ENCODE results near the gene SH3RF3.

The SH3RF3 gene

GRCh38 chr2:109463236-109463635, 334.2 kb downstream of the SH3RF3 start:
- no peak for DNase-seq (ENCODE audit: low read depth in 2 of 2, low spot score in 1 of 2)

- no peak for DNase-seq (ENCODE audit: low read depth in 2 of 2, low spot score in 1 of 2)
Observed at GRCh38 chr2:109463891-109464290, 334.9 kb downstream of the SH3RF3 start.

- DNase-seq (ENCODE audit: low read depth in 2 of 2, low spot score in 1 of 2), result no peak
Observed at GRCh38 chr2:109466674-109467575, 337.9 kb downstream of the SH3RF3 start.

GRCh38 chr2:109467701-109468100, 338.7 kb downstream of the SH3RF3 start:
- no peak for DNase-seq (ENCODE audit: low read depth in 2 of 2, low spot score in 1 of 2)

- DNase-seq (ENCODE audit: low read depth in 2 of 2, low spot score in 1 of 2), result no peak
Observed at GRCh38 chr2:109468893-109469292, 339.9 kb downstream of the SH3RF3 start.

GRCh38 chr2:109471658-109472057, 342.7 kb downstream of the SH3RF3 start:
- no peak for DNase-seq (ENCODE audit: low read depth in 2 of 2, low spot score in 1 of 2)

- no peak for DNase-seq (ENCODE audit: low read depth in 2 of 2, low spot score in 1 of 2)
Observed at GRCh38 chr2:109472331-109472959, 343.4 kb downstream of the SH3RF3 start.

- no peak for DNase-seq (ENCODE audit: low read depth in 2 of 2, low spot score in 1 of 2)
Observed at GRCh38 chr2:109472974-109473373, 344.0 kb downstream of the SH3RF3 start.

- DNase-seq (ENCODE audit: low read depth in 2 of 2, low spot score in 1 of 2), result no peak
Observed at GRCh38 chr2:109473616-109474318, 344.8 kb downstream of the SH3RF3 start.

- DNase-seq (ENCODE audit: low read depth in 2 of 2, low spot score in 1 of 2), result no peak
Observed at GRCh38 chr2:109474319-109474825, 345.4 kb downstream of the SH3RF3 start.

GRCh38 chr2:109475531-109476210, 346.7 kb downstream of the SH3RF3 start:
- no peak for DNase-seq (ENCODE audit: low read depth in 2 of 2, low spot score in 1 of 2)

GRCh38 chr2:109476641-109477441, 347.8 kb downstream of the SH3RF3 start:
- no peak for DNase-seq (ENCODE audit: low read depth in 2 of 2, low spot score in 1 of 2)

GRCh38 chr2:109478906-109479493, 350.0 kb downstream of the SH3RF3 start:
- no peak for DNase-seq (ENCODE audit: low read depth in 2 of 2, low spot score in 1 of 2)

GRCh38 chr2:109479804-109480203, 350.8 kb downstream of the SH3RF3 start:
- DNase-seq (ENCODE audit: low read depth in 2 of 2, low spot score in 1 of 2), result no peak

GRCh38 chr2:109480486-109481195, 351.6 kb downstream of the SH3RF3 start:
- DNase-seq (ENCODE audit: low read depth in 2 of 2, low spot score in 1 of 2), result no peak

- DNase-seq (ENCODE audit: low read depth in 2 of 2, low spot score in 1 of 2), result no peak
Observed at GRCh38 chr2:109481196-109481555, 352.2 kb downstream of the SH3RF3 start.

GRCh38 chr2:109481599-109481998, 352.6 kb downstream of the SH3RF3 start:
- no peak for DNase-seq (ENCODE audit: low read depth in 2 of 2, low spot score in 1 of 2)

- DNase-seq (ENCODE audit: low read depth in 2 of 2, low spot score in 1 of 2), result no peak
Observed at GRCh38 chr2:109482361-109482861, 353.4 kb downstream of the SH3RF3 start.

Measured in stimulated activated CD8-positive, alpha-beta memory T cell treated with anti-CD3 and anti-CD28 coated beads, Interleukin-4, amount 100 ng/mL, for 4 hours (primary cell).